Fibroblast of skin of right quadriceps (primary cell): Measurements from ENCODE around the gene MUC5B.
"Not testable (repeated sequence)": the region's sequence is repeated elsewhere in the genome, so short reads cannot be mapped to it uniquely, and the experiment has no call there.

Source experiments
- DNase-seq: peaks from one replicate; pipeline ENCODE4 v3.0.0-alpha.2; 2013

MUC5B gene

DNA sequence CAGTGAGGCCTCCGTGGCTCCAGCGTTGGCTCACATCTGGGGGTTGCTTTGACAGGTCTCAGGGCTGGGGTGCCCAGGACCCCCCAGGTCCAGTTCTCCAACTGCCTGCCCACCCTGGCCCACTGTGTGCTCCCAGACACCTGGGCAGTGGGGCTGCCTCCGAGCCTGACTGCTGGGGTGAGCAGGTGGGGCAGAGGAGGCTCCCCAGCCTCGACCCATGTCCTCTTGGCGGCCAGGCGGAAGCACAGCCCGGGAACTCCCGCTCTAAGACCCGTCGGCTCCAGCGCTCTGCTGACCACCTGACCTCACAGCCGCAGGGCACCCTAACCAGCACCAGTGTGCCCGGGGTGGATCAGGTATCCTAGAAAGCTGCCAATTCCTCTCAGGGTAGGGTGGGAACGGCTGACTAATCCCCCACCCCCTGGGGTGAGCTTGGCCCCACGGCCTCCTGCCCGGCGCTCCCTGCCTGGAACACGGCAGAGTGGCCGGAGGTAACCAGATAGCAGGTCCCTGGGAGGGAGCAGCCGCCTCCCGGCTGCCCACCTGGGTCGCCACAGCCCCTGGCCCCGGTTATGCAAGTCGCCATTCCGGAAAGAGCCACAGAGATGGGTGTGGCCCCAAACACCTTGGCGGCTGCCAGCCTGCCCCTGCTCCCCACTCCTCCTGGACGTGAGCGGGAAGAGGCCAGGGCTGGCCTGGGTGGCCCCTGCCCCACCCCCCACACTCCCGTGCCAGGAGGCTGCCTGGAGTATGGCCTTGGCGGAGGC is 19.2 kb upstream of the MUC5B start:
- no peak for DNase-seq

DNA sequence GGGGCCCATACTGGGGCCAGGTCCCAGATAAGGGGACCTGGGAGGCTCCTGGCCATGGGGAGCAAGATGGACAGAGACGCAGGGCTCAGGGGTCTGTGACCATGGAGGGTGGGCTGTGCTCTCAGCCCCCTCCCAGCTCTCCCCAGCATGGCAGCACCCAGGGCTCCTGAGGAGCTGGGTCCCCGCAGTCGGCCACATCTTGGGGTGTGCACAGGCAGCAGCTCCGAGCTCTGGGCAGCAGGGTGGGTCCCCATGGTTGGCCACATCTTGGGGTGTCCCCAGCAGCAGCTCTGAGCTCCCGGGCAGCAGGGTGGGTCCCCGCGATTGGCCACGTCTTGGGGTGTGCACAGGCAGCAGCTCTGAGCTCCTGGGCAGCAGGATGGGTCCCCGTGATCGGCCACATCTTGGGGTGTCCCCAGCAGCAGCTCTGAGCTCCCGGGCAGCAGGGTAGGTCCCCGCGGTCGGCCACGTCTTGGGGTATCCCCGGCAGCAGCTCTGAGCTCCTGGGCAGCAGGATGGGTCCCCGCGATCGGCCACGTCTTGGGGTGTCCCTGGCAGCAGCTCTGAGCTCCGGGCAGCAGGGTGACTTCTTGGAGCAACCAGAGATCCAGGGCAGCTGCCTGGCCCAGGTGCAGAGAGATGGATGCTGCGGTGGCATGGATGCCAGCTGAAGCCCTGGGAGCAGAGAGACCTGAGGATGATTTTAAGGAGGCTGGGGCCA is 18.3 kb upstream of the MUC5B start:
- no peak for DNase-seq

DNA sequence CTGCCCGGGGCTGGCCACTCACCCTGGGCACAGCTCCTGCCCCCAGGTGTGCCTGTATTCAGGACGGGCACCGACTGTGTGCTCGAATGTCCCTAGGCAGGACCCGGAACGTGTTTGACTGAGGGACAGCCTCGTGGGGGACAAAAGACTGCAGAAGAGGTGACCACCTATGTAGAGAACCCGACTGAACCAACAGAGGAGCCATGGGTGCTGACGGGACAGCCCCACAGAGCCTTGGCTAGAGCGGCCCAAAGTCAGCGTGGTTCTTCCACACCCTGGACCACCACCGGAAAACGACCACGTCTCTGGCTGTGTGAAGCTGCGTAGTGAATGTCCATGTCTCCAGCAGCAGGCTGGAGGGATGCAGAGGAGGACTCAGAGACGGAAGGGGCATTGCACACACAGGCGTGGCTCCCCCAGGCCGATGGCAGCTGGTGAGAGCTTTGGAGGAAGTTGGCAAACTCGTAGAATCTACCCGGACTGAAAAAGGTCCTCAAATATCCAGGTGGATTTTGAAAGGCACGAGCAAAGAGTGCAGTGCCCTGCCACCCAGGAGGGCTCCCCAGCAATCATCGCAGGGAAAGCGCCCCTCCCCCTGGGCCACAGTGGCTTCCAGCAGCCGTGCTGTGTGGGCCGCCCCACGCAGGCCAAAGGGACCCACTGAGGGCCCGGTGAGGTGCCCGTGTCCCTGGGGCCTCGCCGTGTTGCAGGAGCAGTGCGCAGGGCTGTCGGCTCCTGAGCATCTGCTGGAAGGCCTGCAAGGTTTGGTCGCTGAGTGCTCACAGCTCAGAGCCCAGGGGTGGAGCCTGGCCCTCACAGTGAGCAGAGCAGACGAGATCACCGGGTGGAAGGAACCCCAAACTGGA is 17.5 kb upstream of the MUC5B start:
- no peak for DNase-seq

DNA sequence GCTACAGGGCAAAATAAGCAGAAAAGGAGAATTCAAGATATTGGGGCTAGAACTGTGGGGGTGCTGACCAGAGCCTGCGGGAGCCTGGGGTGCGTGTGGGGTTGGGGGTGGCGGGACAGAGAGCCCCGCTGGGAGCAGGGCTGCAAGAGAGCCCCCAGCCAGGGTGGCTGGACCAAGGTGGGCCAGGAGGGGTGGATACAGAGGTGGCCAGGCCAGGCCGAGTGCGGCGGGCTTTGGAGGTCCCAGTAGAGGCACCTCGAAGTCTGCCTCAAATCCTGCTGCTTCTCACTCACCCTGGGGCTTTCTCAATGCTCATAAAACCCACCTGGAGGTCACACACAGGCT is 16.9 kb upstream of the MUC5B start:
- no peak for DNase-seq

DNA sequence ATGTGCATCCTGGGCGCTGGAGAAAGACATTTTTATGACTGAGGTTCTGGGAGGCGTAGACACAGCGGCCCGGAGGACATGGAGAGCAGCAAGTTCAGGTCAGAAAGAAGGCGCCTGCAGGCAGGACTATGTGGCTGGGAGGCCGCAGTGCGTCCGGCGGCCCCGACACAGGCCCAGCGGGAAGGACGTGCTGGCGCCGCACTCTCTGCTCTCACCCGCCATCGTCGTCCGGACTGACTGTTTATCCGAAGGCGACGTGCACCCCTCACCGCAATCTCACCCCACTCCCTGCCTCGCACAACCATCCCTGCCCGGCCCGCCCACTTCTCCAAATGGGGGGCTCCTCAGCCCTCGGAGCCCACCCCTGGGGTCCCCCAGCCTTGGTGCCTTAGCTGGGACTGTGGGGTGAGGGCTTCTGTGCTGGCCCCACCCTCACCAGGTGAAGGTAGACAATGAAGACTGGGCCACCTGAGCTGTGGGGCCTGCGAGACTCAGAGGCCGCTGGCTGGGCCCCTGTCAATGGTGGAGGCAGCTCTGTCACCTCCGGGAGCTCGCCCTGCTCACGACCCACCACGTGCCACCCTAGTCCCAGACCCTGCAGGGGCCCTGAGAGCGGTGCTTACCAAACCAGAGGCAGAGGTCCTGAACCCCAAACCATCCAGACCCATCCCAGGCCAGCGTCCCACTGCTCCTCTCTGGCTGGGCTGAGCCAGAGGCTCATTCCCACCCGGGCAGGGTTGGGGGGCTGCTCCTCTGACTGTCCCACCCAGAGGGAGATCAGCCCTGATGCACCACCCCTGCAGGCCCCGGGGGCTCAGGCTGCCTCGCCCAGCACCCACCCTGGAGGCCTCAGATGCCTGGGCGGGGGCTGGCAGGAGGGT is 16.2 kb upstream of the MUC5B start:
- no peak for DNase-seq

DNA sequence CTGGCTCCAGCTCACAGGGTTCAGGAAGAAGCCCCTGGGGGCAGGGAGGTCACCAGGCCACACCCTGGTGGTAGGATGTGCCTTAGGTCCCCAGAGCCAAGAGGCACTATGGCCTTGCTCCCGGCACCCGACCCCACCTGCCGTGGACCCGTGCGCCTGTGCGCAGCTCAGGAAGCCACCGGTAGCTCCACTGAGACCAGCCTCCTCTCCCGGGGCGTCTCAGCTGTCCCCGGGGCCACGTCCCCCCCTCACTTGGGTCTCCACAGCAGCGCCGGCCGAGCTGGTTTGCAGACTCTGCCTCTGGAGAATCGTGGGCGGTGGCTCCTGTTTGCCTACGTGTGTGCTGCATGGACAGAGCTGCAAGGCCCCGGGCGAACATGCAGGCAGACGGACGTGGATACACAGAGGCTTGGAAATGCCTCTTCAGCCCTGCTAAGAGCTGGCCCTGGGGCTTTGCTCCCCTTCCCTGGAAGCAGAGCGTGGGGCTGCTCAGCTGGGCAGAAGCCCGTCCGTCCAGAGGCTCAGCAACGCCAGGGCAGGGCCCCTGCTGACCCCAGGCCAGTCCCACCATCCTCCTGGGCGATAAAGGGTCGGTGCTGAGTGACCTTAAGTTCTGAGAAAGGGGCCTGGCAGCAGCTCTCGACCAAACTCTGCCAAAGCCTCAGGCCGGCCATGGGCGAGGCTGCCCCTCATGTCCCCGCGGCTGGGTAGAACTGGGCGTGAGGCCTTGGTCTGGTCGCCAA is 15.3 kb upstream of the MUC5B start:
- no peak for DNase-seq

DNA sequence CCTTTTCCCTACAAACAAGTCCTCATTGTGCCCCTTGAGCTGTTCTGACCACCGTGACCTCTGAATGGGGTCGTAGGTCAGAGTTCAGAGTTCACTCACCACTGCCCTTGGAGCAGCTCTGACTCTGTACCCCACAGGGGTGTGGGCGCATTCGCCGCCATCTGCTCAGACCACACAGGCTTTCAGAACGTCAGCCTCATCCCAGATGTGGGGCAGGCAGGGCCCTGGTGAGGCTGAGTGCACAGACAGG is 14.8 kb upstream of the MUC5B start:
- no peak for DNase-seq

DNA sequence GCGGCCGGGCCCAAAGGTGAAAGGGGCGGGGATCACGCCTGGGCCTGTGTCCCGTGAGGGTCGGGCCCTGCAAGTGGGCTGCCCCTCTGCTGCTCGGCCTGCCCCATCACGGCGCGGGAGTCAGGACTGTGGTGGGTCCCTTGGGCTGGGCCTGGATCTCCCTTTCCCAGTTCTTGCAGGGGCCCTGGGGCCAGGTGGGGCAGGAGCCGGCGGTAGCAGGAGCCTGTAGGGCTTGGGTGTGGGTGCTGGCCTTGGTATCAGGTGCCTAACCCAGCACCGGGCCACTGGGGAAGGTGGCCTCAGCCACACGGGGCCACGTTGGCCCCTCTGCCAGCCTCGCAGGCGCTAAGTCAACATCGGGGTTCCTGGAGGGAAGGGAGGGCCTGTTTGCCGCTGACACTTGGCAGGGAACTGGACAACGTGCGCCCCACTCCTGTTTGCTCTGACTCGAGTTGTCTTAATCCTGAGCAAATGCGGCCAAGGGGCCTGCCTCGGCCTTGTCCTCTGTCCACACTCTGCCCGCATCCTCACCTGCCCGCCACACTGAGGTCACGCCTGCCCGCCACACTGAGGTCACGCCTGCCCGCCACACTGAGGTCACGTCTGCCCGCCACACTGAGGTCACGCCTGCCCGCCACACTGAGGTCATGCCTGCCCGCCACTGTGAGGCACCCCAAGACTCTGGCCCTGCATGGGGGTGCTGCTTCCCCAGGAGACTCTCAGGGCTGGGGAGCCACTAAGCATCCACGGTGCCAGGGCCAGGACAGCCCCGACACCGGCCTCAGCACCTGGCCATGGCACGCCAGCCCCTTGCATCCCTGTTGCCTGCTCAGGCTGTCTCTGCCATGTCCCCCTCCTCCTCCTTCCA is 14.2 kb upstream of the MUC5B start:
- no peak for DNase-seq

DNA sequence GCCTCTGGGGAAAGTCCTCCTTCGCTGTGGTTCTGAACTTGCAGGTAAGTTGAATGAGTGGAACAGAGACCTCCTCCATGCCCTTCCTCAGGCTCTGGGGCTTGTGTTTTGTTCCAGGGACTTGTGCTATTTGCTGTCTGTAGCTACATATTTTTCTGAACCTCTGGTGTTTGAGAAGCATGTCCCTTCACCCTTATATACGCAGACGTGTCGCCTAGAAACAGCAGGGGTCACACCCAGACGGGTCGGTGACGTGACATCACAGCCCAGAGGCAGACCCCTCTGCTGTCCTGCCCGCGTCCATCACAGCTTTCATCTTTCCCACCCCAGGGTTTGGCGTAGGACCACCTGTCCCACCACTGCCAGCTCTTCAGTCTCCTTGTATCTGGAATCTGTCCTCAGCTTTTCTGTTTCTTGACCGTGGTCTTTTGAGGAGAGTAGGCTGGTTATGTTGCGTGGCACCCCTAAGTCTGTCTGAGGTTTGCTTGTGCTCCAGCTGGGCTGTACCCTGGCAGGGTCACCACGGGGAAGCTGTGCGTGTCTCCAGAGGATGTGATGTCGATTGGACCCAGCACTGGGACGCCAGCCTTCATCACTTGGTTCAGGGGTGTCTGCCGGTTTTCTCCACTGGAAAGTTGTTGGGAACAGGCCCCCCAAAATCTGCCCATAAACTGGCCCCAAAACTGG is 13.4 kb upstream of the MUC5B start:
- no peak for DNase-seq

DNA sequence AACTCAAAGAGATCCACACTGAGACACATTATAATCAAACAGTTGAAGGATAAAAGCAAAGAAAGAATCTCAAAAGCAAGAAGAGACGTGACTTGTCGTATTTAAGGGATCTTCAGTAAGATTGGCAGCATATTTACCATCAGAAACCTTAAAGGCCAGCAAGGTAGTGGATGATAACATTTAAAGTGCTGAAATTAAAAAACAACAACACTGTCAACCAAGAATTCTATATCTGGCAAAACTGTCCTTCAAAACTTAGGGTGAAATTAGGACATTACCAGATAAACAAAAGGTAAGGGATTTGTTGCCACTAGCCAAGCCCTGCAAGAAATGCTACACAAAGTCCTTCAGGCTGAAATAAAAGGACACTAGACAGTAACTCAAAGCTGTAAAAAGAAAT is 11.0 kb upstream of the MUC5B start:
- DNase-seq: no peak

DNA sequence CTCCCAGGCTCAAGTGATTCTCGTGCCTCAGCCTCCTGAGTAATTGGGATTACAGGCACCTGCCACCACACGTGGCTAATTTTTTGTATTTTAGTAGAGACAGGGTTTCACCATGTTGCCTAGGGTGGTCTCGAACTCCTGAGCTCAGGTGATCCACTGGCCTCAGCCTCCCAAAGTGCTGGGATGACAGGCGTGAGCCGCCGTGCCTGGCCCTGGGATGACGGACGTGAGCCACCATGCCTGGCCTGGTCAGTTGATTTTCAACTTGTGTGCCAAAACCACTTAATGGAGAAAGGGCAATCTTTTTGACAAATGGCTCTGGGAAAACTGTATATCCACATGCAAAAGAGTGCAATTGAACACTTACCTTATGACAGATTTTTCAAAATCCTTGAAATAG is 7.0 kb upstream of the MUC5B start:
- not testable (repeated sequence) for DNase-seq

DNA sequence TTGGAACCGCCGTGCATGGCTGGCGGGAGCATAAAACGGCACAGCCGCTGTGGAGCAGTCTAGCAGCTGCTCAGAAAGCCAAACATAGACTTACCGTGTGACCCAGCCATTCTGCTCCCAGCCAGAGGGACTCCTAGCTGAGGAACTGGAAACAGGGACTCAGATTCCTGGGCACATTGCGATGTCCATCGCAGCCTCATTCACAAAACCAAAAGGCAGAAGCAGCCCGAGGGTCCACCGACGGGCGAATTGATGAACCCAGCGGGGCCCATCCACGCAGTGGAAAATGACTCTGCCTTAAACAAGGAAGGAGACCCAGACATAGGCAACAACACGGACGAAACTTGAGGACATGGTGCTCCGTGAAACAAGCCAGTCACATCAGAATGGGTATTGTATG is 5.7 kb upstream of the MUC5B start:
- no peak for DNase-seq

DNA sequence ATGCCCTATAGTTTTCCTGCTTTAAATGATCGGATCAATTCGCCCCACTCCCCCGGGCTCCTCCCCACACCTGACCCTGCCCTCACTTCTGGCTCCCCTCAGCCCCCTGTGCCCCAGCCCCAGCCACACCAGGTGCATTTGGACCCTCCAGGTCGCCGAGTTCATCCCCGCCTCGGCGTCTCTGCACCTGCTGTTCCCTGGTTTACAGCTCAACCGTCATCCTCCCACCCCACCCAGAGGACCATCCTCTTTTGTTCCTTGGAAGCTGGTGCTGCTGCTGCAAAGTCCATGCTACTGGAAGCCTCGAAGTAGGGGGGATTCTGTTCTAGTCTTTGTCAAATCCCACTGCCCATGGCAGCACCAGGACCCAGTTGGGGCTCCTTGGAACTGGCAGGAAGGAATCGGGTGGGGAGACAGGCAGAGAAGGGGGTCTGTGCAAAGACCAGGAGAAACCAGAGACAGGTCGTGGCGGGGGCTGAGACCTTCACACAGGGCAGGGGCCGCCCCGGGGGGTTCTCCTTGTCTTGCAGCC is 4.5 kb upstream of the MUC5B start:
- no peak for DNase-seq

DNA sequence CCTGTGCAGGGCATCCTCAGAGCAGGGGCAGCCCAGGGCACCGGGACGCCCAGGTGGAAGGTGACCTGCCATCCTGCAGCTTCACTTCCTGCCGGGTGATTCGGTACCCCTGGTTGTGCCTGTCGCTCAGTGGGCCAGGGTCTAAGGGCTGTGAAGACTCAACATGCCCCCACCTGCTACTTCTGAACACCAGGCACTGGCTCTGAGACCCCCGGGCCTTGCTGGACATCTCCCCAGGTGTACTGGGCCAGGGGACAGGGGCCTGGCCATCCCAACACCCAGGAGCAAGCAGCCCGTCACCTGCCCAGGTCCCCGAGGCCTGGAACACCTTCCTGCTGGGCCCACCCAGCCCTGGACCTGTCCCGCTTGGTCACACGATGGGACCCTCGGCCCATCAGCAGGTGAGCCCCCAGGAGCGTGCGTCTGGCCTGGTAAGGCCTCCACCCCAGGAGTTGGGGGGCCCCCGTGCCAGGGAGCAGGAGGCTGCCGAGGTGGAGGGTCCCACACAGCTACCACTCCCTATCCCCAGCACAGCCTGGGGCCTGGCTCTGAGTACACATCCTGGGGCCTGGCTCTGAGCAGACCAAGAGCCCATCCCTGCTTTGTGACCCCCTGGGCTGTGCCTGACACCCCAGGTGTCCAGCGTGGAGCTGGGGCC is 3.9 kb upstream of the MUC5B start:
- no peak for DNase-seq

DNA sequence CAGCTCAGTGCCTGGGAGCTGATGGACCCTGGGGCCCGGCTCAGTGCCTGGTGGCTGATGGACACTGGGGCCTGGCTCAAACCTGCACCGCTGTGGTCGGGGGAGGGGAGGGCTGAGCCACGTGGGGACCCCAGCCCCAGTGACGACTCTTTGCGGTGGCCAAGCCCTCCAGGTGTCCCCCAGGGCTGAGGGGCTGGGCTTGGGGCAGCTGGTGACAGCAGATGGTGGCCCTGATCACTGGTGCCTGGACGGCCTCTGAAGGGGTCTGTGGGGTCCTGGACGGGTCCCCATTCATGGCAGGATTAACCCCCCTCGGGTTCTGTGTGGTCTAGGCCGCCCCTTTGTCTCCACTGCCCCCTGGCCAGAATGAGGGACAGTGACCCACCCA is 3.4 kb upstream of the MUC5B start:
- DNase-seq: no peak

DNA sequence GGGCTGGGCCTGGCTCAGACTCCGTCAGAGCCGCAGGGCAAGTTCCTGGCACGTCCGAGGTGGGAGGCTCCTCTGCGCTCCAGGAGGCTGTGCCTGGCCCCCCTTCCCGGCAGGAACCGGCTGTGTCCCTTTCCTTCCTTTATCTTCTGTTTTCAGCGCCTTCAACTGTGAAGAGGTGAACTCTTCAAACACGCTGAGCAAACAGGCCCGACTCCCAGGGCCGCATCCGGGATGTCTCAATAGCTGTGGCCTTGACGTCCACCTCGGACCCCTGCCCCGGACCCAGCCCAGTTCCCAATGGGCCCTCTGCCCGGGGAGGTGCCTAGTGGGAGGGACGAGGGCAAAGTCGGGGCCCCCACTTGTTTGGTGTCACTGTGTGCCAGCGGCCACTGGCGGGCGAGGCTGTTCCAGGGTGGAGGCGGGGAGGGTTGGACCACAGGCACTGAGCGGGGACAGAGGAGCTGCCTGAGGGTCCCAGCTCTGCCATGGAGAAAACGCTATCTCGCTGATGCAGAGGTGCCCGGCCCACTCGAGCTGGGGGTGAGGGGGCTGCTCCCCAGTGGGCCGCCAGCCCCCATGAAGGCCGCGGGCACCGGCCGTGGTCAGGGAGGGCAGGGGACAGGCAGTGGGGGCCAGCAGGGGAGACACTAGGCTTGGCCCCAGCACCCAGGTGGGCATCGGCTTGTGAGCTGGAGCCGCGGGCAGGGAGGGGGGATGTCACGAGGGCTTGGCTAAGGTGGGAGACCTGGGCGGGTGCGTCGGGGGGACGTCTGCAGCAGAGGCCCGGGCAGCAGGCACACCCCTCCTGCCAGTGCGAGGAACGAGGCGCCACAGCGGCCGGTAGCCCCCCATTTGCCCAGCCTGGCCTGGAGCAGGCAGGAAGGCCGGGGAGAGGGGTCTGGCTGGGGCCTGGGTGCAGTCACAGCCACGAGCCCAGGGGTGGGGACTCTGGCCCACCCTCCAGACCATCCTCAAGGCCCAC is 2.7 kb upstream of the MUC5B start:
- DNase-seq: no peak

DNA sequence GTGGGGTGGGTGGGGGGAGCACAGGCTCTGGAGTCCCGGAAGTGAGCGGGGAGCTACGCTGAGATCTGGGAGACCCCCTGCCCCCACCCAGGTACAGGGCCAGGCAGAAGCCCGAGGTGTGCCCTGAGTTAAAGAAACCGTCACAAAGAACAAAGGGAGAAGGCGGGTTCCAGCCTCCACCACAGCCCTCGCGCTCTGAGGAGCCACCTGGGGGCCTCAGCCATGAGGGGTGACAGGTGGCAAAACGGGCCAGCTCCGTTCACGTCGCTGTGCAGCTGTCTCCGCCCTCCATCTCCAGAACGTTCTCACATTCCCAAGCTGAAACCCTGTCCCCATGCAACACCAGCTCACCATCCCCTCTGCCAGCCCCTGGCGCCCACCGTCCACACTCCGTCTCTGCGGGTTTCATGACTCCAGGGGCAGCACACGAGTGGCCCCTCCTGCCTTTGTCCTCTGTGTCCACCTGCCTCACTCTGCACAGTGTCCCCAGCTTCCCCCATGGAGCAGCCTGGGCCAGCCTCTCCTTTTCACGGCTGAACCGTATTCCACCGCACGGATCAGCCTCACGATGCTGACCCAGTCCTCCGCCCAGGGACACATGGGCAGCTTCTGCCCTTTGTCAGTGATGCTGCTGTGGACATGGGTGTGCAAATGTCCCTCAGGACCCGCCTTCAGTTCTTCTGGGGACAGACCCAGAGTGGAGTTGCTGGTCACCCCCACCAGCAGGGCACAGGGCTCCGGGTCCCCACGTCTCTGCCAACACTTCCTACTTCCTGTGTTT is 1.7 kb upstream of the MUC5B start:
- DNase-seq: no peak

DNA sequence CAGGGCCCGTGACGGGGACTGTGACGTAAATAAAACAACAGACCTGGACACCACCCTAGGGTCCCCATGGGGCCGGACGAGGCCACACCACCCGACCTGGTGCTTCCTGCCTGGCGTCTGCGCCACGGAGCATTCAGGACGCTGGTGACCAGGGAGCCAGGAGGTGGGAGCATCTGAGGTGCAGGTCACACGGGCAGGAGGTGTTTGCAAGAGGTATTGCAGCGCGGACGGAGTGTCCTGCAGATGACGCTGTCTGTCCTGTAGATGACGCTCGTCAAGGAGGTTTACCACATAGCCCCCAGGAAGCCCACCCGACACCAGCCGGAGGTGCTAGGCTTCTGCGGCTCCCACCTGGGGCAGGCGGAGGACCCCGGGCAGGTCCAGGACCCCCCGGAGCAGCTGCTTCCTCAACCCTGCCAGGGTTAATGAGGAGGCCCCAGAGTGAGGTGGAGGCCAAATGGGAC is 986 bp upstream of the MUC5B start:
- DNase-seq: no peak
